ENCODE results near the gene TTBK1. TPM values are rescaled to one million over a fixed set of nuclear protein-coding genes. Genes with fewer than 3 reads are reported as not detected.

Gene TTBK1
- total RNA-seq, 1 donor from 2014 or later = not detected

DNA sequence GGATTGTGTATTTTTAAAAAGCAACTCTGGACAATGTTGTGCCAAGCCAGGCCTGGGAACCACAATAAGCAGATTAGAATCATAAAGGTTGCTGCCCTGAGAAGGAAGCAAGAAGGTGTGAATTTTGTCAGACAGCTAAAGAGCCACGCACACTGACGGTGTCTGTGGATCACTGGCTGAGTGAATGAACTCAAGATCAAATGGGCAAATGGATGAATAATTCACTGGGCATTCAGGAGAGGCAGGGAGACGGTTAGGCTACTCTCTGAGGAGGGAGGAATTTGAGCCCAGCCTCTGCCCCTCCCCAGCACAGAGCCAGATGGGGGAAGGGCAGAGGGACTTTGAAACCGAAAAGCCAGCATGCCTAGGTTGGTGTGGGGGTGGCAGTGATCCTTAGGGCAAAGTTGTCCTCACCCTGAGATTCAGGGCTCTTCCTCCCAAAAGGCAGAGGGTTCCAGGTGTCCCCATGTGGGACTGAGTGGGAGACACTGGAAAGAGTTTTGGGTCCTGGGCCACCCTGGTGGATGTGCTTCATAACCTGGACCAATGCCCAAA is 35.3 kb downstream of the TTBK1 start:
- intact Hi-C loops (cut with DNase I) = no loop called here
- DNase-seq (ENCODE audit: low spot score in 2 of 2) = no peak
- Histone ChIP-seq H3K9me3 (no peaks in the 10 kb centered on the region), H3K4me3 (no peak overlapping the region), H3K36me3 (no peaks in the 10 kb centered on the region), H3K27me3 (peaks cover 5% of the 10 kb centered on the region), H3K27ac (no peak overlapping the region), H3K4me1 (peaks cover 6 to 9% of the 10 kb centered on the region in 2 donors)
- TF ChIP-seq, protein P1, sequence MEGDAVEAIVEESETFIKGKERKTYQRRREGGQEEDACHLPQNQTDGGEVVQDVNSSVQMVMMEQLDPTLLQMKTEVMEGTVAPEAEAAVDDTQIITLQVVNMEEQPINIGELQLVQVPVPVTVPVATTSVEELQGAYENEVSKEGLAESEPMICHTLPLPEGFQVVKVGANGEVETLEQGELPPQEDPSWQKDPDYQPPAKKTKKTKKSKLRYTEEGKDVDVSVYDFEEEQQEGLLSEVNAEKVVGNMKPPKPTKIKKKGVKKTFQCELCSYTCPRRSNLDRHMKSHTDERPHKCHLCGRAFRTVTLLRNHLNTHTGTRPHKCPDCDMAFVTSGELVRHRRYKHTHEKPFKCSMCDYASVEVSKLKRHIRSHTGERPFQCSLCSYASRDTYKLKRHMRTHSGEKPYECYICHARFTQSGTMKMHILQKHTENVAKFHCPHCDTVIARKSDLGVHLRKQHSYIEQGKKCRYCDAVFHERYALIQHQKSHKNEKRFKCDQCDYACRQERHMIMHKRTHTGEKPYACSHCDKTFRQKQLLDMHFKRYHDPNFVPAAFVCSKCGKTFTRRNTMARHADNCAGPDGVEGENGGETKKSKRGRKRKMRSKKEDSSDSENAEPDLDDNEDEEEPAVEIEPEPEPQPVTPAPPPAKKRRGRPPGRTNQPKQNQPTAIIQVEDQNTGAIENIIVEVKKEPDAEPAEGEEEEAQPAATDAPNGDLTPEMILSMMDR (IDR thresholded peaks at IDR 0.05) = no peak

DNA sequence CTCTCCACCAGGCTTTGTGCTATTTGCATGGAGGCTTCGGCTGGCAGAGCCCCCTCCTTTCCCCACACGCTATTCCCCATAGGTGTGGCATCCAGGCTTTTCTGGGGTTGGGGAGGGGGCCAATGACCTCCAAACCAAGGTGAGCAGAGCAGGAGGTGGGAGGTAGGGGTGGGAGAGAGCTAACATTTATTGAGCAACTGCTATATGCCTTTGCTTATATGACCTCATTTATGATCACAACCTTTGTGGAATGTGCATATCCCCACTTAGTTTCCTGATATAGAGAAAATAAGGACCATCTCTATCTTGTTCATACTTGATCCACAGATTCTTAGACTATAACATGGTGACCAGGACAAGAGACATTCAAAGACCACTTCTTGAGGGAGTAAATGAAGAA is 37.0 kb downstream of the TTBK1 start:
- DNase-seq (ENCODE audit: low spot score in 2 of 2) = no peak
- Histone ChIP-seq H3K27ac (no peak overlapping the region), H3K36me3 (no peaks in the 10 kb centered on the region), H3K27me3 (peaks cover 5% of the 10 kb centered on the region), H3K4me1 (peaks cover 3 to 6% of the 10 kb centered on the region in 2 donors), H3K9me3 (no peaks in the 10 kb centered on the region), H3K4me3 (no peak overlapping the region)
- intact Hi-C loops (cut with DNase I) = no loop called here
- TF ChIP-seq, protein P1 (IDR thresholded peaks at IDR 0.05) = no peak

DNA sequence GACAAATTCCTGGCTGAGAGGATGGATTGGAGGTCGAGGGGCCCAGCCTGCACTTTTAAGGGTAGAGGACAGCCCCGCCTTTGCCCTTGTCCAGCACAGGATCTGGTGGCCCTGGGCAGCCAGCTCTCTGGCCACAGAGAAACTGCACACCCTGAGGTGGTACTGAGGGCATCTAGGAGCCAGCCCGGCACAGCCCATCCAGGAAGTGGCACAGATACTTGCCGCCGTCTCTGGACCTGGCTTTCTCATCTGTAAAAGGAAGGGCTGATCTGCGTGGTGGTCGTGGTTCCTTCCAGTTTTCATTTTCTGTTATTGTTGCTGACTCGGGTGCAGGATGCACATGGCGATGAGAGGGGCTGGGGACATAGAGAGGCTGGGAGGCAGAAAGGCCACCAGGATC is 38.8 kb downstream of the TTBK1 start:
- no peaks in the 10 kb centered on the region for H3K36me3 ChIP-seq
- no peaks in the 10 kb centered on the region for H3K27me3 ChIP-seq
- H3K27ac ChIP-seq = no peak overlapping the region
- intact Hi-C loops (cut with DNase I) = no loop called here
- no peak overlapping the region for H3K4me3 ChIP-seq
- no peak for DNase-seq (ENCODE audit: low spot score in 2 of 2)
- TF ChIP-seq, protein P1 (IDR thresholded peaks at IDR 0.05) = no peak
- H3K4me1 ChIP-seq = no peaks in the 10 kb centered on the region
- H3K9me3 ChIP-seq = no peaks in the 10 kb centered on the region

- Histone ChIP-seq H3K4me3 (no peak overlapping the region), H3K9me3 (no peaks in the 10 kb centered on the region), H3K36me3 (no peaks in the 10 kb centered on the region), H3K27ac (no peak overlapping the region), H3K27me3 (no peaks in the 10 kb centered on the region), H3K4me1 (no peaks in the 10 kb centered on the region)
- intact Hi-C loops (cut with DNase I) = no loop called here
- no peak for DNase-seq (ENCODE audit: low spot score in 2 of 2)
- TF ChIP-seq, protein P1 (IDR thresholded peaks at IDR 0.05) = no peak
Measured at GRCh38 chr6:43282636-43283513, 39.6 kb downstream of the TTBK1 start.

- TF ChIP-seq, protein P1 (IDR thresholded peaks at IDR 0.05) = no peak
- intact Hi-C loops (cut with DNase I) = no loop called here
- no peaks in the 10 kb centered on the region for H3K4me1 ChIP-seq
- no peak overlapping the region for H3K27ac ChIP-seq
- H3K27me3 ChIP-seq = no peaks in the 10 kb centered on the region
- DNase-seq (ENCODE audit: low spot score in 2 of 2) = no peak
- no peaks in the 10 kb centered on the region for H3K36me3 ChIP-seq
- no peaks in the 10 kb centered on the region for H3K9me3 ChIP-seq
- H3K4me3 ChIP-seq = no peak overlapping the region
Measured at GRCh38 chr6:43283514-43283901, 40.2 kb downstream of the TTBK1 start.
